NCI-H2196 treated with DMSO at 0.1 percent for 48 hours (cell line): ENCODE measurements around the gene ZIK1.

Source experiments
- DNase-seq: peaks from one replicate; lab custom pipeline; 2025; ENCODE audit not compliant: unreplicated experiment; lab: John Stamatoyannopoulos, UW

Gene ZIK1

DNA sequence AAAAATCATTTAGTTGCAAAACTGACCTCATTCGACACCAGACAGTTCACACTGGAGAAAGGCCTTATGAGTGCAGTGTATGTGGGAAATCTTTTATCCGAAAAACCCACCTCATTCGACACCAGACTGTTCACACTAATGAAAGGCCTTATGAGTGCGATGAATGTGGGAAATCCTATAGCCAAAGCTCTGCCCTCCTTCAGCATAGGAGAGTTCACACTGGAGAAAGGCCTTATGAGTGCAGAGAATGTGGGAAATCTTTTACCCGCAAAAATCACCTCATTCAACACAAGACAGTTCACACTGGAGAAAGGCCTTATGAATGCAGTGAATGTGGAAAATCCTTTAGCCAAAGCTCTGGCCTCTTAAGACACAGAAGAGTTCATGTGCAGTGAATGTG lies 23.0 kb downstream of the ZIK1 start:
- no peak for DNase-seq

DNA sequence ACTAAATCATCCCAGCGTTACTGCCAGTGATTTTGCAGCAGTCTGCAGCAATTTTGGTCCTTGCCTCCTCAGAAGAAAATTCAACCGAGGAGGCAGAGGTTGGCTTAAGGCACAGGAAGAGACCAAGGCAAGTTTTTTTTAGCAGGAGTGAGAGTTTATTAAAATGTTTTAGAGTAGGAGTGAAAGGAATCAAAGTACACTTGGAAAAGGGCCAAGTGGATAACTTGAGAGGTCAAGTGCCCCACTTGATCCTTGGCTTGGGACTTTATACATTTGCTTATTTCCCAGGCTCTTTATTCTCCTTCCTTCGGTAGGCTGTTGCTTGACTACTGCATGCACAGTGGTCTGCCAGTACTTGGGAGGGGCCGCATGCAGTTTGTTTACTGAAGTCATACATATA lies 27.2 kb downstream of the ZIK1 start:
- DNase-seq = no peak

DNA sequence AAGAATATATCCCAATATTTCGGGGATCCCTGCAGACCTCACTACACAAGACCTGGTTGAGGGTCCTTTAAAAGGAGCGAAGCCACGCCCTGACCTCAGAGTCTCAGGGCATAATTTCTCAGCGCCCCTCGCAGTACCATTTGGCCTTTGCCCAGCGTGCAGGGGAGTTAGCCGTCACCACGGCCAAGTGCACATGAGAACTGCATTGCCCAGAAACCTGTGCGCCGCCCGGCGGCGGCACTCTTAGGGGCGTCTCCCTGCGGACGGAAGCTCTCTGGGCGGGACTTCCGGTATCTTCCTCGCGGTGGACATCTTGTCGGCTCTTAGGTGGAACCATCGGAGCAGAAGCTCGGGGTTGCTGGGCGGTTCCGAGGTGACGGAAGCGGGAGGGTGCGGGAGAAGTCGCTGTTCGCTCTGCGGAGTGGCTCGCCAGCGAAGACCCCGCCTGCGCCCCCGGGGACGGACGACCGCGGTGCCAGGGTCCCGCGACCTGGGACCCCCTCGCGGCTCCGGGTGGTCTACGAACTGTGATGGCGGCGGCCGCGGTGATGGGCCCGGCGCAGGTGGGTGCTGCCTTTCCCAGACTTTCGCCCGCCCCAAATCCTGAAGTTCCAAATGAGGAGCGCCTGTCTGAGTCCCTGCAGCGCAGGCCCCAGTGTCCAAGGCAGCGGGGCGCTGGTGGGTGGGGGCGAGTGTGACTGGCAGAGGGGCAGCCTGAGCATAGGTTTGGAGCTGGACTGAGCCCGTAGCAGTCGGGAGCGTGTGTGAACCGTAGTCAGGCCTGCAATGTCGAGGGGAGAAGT lies 30.2 kb downstream of the ZIK1 start, which contains the start of gene ZNF134:
Gene ZNF134, plus strand, starts transcription at position 302 of the 803 bp plus-strand sequence. CDS start 5,227 bp downstream, outside the sequence.
- peak; percentile 78 for DNase-seq

DNA sequence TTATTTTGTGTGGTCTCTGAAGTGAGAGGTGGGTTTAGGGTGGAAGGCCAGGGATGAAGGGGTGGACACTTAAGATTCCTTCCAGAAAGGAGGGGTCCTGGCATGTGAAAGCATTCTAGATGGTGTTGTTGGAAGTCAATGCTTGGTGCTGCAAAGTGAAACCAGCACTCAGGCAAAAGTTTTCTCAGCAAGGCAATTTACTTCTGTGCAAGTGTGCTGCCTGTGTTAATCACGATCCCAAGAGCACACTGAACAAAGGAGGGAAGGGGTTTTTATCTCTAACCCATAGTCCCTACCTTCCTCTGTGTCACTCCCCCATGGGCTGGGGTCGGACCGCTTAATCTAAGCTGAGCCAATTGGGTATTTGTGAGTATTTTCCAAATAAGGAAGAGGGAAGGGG lies 31.4 kb downstream of the ZIK1 start:
- DNase-seq = no peak

DNA sequence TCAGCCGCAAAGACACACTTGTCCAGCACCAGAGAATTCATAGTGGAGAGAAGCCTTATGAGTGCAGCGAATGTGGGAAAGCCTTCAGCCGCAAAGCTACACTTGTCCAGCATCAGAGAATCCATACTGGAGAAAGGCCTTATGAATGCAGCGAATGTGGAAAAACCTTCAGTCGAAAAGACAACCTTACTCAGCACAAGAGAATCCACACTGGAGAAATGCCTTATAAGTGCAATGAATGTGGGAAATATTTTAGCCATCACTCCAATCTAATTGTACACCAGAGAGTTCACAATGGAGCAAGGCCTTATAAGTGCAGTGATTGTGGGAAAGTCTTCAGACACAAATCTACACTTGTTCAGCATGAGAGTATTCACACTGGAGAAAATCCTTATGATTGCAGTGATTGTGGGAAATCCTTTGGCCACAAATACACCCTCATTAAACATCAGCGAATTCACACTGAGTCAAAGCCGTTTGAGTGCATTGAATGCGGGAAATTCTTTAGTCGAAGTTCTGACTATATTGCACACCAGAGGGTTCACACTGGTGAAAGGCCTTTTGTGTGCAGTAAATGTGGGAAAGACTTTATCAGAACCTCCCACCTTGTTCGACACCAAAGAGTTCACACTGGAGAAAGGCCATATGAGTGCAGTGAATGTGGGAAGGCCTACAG lies 36.9 kb downstream of the ZIK1 start:
- no peak for DNase-seq

DNA sequence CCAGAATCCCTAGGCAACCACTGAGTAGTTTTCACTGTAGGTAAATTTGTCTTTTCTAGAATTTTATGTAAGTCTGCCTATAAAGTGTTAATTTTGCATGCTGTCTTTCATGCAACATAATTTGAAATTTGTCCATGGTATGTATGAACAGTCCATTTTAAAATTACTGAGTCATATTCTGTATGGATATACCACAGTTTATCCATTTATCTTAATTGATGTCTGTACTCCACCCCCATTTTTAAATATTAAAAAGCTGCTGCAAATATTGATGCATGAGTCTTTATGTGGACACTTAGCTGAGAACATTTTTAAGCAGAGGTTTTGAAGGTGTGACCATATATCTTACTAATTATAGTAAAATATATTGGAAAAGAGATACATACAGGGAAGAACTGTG lies 39.1 kb downstream of the ZIK1 start:
- DNase-seq = no peak

DNA sequence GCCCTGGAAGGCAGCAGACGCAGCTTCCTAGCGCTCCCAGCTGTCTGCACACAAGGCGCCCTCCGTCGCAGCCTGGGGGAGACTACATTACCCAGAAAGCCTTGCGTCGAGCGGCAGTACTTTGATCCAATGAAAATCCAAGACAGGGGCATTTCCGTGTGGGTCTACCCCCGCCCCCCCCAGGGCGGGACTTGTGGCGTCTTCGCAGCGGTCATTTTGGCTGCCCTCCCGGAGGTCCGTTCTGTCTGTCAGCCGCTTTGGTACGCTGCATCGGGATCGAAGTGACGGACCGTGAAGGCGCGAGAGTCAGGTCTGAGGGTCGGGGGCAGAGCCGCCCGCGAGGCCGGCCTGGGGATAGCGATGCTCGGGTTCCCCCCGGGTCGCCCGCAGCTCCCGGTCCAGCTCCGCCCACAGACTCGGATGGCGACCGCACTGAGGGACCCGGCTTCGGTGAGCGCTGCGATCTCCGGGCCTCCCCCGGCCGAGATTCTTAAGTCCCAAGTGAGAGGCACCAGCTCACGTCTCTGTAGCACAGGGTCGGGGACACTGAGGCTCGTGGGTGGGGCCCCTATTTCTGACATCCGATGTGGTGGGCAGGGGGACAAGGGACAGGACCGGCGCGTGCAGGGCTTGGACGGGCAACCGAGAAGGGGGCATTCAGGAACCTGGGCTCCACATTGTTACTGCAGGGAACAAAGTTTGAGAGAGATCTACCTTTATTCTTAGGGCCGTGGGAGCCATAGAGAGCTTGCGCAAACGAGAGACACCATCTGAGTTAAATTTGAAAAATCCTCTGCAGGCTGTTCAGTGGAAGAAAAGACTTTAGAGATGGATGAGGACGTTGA lies 49.3 kb downstream of the ZIK1 start, which contains the start of gene ZNF211:
Gene ZNF211, plus strand, starts transcription at position 182 of the 845 bp plus-strand sequence. Its CDS starts 179 bp downstream, at position 361.
- peak; percentile 90 for DNase-seq

DNA sequence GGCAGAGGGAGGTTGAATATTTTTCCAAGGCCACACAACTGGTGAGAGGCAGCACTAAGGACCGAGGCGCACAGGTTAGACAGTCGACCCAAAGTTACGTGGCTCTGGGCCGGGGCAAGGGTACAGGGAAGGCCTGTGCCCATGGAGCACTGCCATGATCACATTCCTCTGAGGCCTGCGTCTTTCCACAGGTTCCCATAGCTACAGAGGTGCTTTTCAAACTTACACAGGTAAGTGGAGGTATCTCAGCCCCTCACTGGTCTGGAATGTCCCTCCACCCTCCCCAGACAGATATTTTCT lies 49.8 kb downstream of the ZIK1 start:
- DNase-seq = no peak

DNA sequence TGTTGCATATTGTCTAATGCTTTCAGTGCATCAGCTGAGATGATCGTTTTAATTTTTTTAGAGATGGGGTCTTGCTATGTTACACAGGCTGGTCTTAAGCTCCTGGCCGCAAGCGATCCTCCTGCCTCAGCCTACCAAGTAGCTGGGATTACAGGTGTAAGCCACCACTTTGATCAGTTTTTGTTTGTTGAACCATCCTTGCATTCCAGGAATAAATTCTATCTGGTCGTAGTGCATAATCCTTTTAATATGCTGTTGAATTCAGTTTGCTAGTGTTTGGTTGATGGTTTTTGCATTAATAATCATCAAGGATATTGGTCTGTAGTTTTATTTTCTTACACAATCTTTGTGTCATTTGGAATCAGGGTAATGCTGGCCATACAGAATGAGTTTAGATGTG lies 53.4 kb downstream of the ZIK1 start:
- DNase-seq = no peak

DNA sequence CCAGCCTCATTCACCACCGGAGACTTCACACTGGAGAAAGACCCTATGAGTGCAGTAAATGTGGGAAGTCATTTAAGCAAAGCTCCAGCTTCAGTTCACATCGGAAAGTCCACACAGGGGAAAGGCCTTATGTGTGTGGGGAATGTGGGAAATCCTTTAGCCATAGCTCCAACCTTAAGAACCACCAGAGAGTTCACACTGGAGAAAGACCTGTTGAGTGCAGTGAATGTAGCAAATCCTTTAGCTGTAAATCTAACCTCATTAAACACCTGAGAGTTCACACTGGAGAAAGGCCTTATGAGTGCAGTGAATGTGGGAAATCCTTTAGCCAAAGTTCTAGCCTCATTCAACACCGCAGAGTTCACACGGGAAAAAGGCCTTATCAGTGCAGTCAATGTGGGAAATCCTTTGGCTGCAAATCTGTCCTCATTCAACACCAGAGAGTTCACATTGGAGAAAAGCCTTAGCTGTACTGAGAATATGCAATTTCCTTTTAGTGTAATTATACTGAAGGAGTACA lies 57.8 kb downstream of the ZIK1 start:
- no peak for DNase-seq

DNA sequence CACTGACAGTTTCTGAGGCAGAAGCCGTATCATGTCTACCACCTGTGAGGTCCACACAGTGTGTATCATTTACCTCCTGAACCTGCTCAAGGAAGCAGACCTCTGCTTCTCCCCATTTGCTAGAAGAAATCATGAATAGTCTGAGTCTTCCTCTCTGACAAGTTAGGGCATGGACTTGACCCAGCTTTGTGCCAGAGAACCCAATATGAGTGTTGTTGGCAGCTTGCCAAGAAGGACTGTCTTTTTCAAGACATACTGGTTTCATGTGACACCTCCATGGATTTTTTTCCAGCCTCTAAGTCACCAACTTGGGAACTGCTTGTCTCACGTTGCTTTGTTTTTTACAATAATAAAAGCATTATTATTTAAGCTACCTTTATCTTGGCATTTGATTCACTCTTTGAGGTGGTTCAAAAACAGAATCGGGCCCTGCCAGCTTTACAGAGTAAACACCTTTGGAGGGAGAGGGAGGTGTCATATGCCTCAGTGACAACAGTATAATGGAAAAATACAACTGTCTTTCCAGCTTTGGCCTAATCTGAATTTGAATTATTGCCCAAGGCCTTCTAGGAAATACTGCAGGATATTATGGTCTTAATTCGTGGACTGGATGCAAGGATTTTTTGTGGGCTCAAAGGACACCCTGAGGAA lies 58.6 kb downstream of the ZIK1 start:
- no peak for DNase-seq
